ENCODE results near the gene FBXL14.

The FBXL14 gene

GRCh38 chr12:1634590-1635191, 40.3 kb upstream of the FBXL14 start:
- no peaks in the 10 kb centered on the region for H3K36me3 ChIP-seq (ENCODE audit: control insufficient read depth, insufficient read depth, low read length)
- H3K9me3 ChIP-seq (ENCODE audit: control insufficient read depth, low read length): no peaks in the 10 kb centered on the region
- peaks cover 13% of the 10 kb centered on the region for H3K27me3 ChIP-seq (replicated peaks; ENCODE audit: control insufficient read depth, insufficient read depth, low read length, poor library complexity, severe bottlenecking)
- H3K4me1 ChIP-seq (ENCODE audit: control insufficient read depth, insufficient read depth, low read length, poor library complexity, severe bottlenecking): peaks cover 11% of the 10 kb centered on the region
- no peak overlapping the region for H3K4me3 ChIP-seq (ENCODE audit: insufficient read depth, low read depth, low read length, poor library complexity, severe bottlenecking)
- H3K27ac ChIP-seq (ENCODE audit: insufficient read depth, low read length, poor library complexity, severe bottlenecking): no peak overlapping the region
- peak in 2 of 3 donors; percentile 21 to 27 for DNase-seq

DNA sequence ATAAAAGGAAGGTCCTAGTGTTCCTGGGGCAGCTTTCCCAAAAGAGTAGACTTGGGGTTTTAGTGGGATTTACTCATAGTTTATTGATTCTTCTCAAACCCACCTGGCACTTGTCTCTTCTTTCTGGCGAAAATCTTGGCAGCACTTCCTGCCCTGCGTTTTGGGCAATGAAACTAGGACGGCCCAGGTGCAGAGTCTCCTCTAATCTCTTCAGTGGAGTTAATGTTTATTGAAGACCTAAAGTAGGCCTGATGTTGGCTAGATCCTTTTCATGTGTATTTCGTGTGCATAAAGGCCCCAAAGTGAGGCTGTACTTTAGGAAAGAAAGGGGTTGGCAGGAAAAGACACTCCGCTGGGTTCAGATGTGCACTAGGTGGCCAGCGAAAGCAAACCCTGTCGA, 39.8 kb upstream of the FBXL14 start:
- Histone ChIP-seq H3K4me1 (ENCODE audit: control insufficient read depth, insufficient read depth, low read length, poor library complexity, severe bottlenecking) (peaks cover 15% of the 10 kb centered on the region), H3K27me3 (replicated peaks; ENCODE audit: control insufficient read depth, insufficient read depth, low read length, poor library complexity, severe bottlenecking) (peaks cover 19% of the 10 kb centered on the region)

DNA sequence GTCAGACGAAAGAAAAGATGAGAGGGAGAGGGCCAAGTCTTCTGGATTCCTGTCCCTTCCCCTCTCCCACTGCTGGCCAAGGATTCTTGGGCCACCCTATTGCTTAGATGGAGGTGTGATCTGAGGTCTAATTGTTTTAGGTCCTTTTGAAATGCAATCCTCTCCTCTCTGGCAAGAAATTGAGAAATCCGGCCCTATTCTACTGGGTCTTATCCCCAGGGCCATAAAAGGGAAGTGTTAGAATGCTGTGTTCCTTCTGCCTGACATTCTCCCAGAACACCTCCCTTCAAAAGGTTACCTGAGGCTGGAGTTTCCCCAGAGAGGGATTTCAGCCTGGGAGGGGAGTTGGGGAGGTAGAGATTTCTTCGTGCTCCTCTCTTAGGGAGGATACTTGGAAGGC, 39.1 kb upstream of the FBXL14 start:
- no peaks in the 10 kb centered on the region for H3K9me3 ChIP-seq (ENCODE audit: control insufficient read depth, low read length)
- H3K4me3 ChIP-seq (ENCODE audit: insufficient read depth, low read depth, low read length, poor library complexity, severe bottlenecking): no peak overlapping the region
- peaks cover 15% of the 10 kb centered on the region for H3K4me1 ChIP-seq (ENCODE audit: control insufficient read depth, insufficient read depth, low read length, poor library complexity, severe bottlenecking)
- peaks cover 24% of the 10 kb centered on the region for H3K27me3 ChIP-seq (replicated peaks; ENCODE audit: control insufficient read depth, insufficient read depth, low read length, poor library complexity, severe bottlenecking)
- no peak for DNase-seq
- H3K27ac ChIP-seq (ENCODE audit: insufficient read depth, low read length, poor library complexity, severe bottlenecking): no peak overlapping the region
- no peaks in the 10 kb centered on the region for H3K36me3 ChIP-seq (ENCODE audit: control insufficient read depth, insufficient read depth, low read length)

More for the DNA sequence above, 39.8 kb upstream of the FBXL14 start:
- H3K4me3 ChIP-seq (ENCODE audit: insufficient read depth, low read depth, low read length, poor library complexity, severe bottlenecking): no peak overlapping the region
- H3K27ac ChIP-seq (ENCODE audit: insufficient read depth, low read length, poor library complexity, severe bottlenecking): no peak overlapping the region
- DNase-seq: no peak
- no peaks in the 10 kb centered on the region for H3K9me3 ChIP-seq (ENCODE audit: control insufficient read depth, low read length)
- no peaks in the 10 kb centered on the region for H3K36me3 ChIP-seq (ENCODE audit: control insufficient read depth, insufficient read depth, low read length)

- Histone ChIP-seq H3K27me3 (replicated peaks; ENCODE audit: control insufficient read depth, insufficient read depth, low read length, poor library complexity, severe bottlenecking) (peaks cover 24% of the 10 kb centered on the region), H3K27ac (ENCODE audit: insufficient read depth, low read length, poor library complexity, severe bottlenecking) (no peak overlapping the region), H3K36me3 (ENCODE audit: control insufficient read depth, insufficient read depth, low read length) (no peaks in the 10 kb centered on the region), H3K4me3 (ENCODE audit: insufficient read depth, low read depth, low read length, poor library complexity, severe bottlenecking) (no peak overlapping the region), H3K4me1 (ENCODE audit: control insufficient read depth, insufficient read depth, low read length, poor library complexity, severe bottlenecking) (peaks cover 15% of the 10 kb centered on the region), H3K9me3 (ENCODE audit: control insufficient read depth, low read length) (no peaks in the 10 kb centered on the region)
- DNase-seq: no peak
These were observed 38.3 kb upstream of the FBXL14 start for GRCh38 chr12:1632702-1633101.

- no peak for DNase-seq
- no peaks in the 10 kb centered on the region for H3K36me3 ChIP-seq (ENCODE audit: control insufficient read depth, insufficient read depth, low read length)
- peaks cover 24% of the 10 kb centered on the region for H3K27me3 ChIP-seq (replicated peaks; ENCODE audit: control insufficient read depth, insufficient read depth, low read length, poor library complexity, severe bottlenecking)
- no peak overlapping the region for H3K27ac ChIP-seq (ENCODE audit: insufficient read depth, low read length, poor library complexity, severe bottlenecking)
- H3K4me1 ChIP-seq (ENCODE audit: control insufficient read depth, insufficient read depth, low read length, poor library complexity, severe bottlenecking): peaks cover 15% of the 10 kb centered on the region
- no peaks in the 10 kb centered on the region for H3K9me3 ChIP-seq (ENCODE audit: control insufficient read depth, low read length)
- peak overlapping the region; percentile 48 for H3K4me3 ChIP-seq (ENCODE audit: insufficient read depth, low read depth, low read length, poor library complexity, severe bottlenecking)
These were observed 36.6 kb upstream of the FBXL14 start for GRCh38 chr12:1630827-1631591.

DNA sequence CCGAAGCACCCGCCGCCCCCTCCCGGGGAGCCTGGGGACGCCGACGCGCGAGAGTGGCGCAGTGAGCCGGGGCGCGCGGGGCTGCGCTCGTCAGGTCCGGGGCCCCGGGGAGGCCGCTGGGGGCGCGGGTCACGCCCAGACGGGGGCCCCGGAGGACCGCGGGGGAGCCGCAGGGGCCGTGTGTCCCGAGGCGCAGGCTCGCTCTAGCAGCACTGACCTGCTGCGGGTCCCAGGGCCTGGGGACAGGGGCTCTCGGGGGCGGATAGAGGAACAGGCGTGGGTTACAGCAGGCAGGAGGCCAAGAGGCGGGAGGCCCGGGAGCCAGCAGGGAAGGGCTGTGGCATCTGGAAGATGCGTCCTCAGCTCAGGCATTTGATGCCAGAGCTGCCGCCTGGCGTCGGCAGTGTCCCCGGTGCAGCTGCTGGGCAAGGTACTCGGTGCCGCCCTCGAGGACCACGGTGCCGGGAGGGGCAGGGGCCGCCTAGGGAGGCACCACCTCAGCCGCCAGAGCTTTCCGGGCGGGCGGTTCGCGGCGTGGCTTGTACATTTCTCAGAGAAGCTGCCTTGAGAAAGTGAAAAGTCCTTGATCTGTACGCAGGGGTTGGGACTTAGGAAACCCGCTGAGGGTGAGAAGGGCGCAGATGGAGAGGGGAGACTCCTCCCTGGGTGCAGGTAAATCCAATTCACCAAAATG, 35.9 kb upstream of the FBXL14 start:
- DNase-seq: no peak
- H3K36me3 ChIP-seq (ENCODE audit: control insufficient read depth, insufficient read depth, low read length): no peaks in the 10 kb centered on the region
- H3K4me1 ChIP-seq (ENCODE audit: control insufficient read depth, insufficient read depth, low read length, poor library complexity, severe bottlenecking): peaks cover 15% of the 10 kb centered on the region
- no peaks in the 10 kb centered on the region for H3K9me3 ChIP-seq (ENCODE audit: control insufficient read depth, low read length)
- no peak overlapping the region for H3K27ac ChIP-seq (ENCODE audit: insufficient read depth, low read length, poor library complexity, severe bottlenecking)
- H3K27me3 ChIP-seq (replicated peaks; ENCODE audit: control insufficient read depth, insufficient read depth, low read length, poor library complexity, severe bottlenecking): peaks cover 24% of the 10 kb centered on the region
- peak overlapping the region; percentile 48 for H3K4me3 ChIP-seq (ENCODE audit: insufficient read depth, low read depth, low read length, poor library complexity, severe bottlenecking)

DNA sequence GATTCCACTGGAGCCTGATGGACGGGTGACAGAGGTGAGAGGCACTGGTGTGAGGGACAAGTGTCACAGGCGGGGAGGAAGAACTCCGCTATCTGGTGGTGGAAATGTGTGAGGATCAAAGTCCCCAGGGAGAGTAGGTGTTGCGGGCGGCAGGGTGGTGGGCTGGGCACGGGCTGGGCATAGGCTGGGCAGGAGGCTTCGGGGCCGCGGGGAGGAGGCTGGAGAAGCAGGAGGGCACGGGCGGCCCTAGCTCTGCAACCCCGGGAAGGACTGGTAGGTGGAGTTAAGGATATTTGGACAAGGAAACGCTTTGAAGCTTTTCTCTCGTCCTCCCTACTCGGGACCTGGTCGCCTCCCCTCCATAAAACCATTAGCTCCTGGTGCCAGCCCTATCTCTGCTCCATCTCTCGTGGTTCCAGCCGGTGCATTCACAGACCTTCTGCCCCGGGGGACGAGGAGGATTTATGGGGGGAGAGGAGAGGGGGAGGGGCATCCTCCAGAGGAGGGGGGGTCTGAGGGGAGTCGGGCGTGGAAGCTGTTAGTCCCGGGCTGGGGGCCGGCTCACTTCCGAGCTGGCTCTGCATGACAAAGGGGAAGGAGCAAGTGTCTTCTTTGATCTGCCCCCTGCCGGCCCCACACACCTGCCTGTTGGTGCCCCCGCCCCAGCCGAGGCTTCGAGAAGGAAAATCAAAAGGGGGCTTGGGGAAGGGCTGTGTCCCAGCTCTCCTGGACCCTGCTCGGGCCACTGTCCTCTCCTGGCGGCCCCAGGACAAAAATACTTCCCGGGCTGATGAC, 35.2 kb upstream of the FBXL14 start:
- Histone ChIP-seq H3K4me1 (ENCODE audit: control insufficient read depth, insufficient read depth, low read length, poor library complexity, severe bottlenecking) (peaks cover 15% of the 10 kb centered on the region), H3K27ac (ENCODE audit: insufficient read depth, low read length, poor library complexity, severe bottlenecking) (no peak overlapping the region), H3K4me3 (ENCODE audit: insufficient read depth, low read depth, low read length, poor library complexity, severe bottlenecking) (peak overlapping the region; percentile 48), H3K36me3 (ENCODE audit: control insufficient read depth, insufficient read depth, low read length) (no peaks in the 10 kb centered on the region), H3K9me3 (ENCODE audit: control insufficient read depth, low read length) (no peaks in the 10 kb centered on the region), H3K27me3 (replicated peaks; ENCODE audit: control insufficient read depth, insufficient read depth, low read length, poor library complexity, severe bottlenecking) (peaks cover 24% of the 10 kb centered on the region)
- DNase-seq: no peak

GRCh38 chr12:1628666-1629337, 34.4 kb upstream of the FBXL14 start, which contains the start of gene WNT5B:
Gene WNT5B, plus strand, starts transcription at chr12:1629231. Its CDS starts 2,124 bp downstream, at chr12:1631355.
- H3K27ac ChIP-seq (ENCODE audit: insufficient read depth, low read length, poor library complexity, severe bottlenecking): no peak within 1 kb of the TSS
- DNase-seq: no peak
- H3K9me3 ChIP-seq (ENCODE audit: control insufficient read depth, low read length): no peaks in the 10 kb centered on the region
- peaks cover 15% of the 10 kb centered on the region for H3K4me1 ChIP-seq (ENCODE audit: control insufficient read depth, insufficient read depth, low read length, poor library complexity, severe bottlenecking)
- no peaks in the 10 kb centered on the region for H3K36me3 ChIP-seq (ENCODE audit: control insufficient read depth, insufficient read depth, low read length)
- H3K4me3 ChIP-seq (ENCODE audit: insufficient read depth, low read depth, low read length, poor library complexity, severe bottlenecking): peak within 1 kb of the TSS; percentile 48
- H3K27me3 ChIP-seq (replicated peaks; ENCODE audit: control insufficient read depth, insufficient read depth, low read length, poor library complexity, severe bottlenecking): peaks cover 24% of the 10 kb centered on the region

DNA sequence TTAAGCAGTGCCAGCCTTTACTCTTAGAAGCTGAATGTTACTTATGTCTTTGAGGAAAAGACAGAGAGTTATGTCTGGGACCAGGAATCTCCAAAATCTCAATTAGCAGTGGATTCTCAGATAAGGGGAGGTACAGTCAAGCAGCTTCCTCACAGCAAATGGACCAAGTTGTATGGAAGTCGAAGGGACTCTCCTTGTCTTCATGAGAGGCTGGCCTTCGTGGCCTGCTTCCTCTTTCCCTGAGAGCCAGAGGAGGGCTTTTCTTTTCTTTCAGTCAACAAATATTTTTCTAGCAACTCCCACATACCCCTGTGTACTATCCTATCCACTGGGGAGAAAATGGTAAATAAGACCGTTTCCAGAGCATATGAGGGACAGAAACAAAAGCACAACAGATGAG, 28.0 kb upstream of the FBXL14 start:
- H3K27ac ChIP-seq (ENCODE audit: insufficient read depth, low read length, poor library complexity, severe bottlenecking): no peak overlapping the region
- H3K4me3 ChIP-seq (ENCODE audit: insufficient read depth, low read depth, low read length, poor library complexity, severe bottlenecking): no peak overlapping the region
- no peaks in the 10 kb centered on the region for H3K9me3 ChIP-seq (ENCODE audit: control insufficient read depth, low read length)
- H3K27me3 ChIP-seq (replicated peaks; ENCODE audit: control insufficient read depth, insufficient read depth, low read length, poor library complexity, severe bottlenecking): no peaks in the 10 kb centered on the region
- no peaks in the 10 kb centered on the region for H3K4me1 ChIP-seq (ENCODE audit: control insufficient read depth, insufficient read depth, low read length, poor library complexity, severe bottlenecking)
- no peaks in the 10 kb centered on the region for H3K36me3 ChIP-seq (ENCODE audit: control insufficient read depth, insufficient read depth, low read length)
- DNase-seq: no peak
